HFFc6 (cell line): ENCODE data around the gene NOC4L. TPM values are rescaled to one million over a fixed set of nuclear protein-coding genes. Genes with fewer than 3 reads are reported as not detected.

Experiments
- DNase-seq: peaks from one replicate; pipeline ENCODE4 v3.0.0-alpha.2; 2018
- H3K27ac Mint-ChIP-seq: 2 replicates; pipeline ENCODE4 v1.8.0; 2020; ENCODE audit warnings: mild to moderate bottlenecking, mixed read lengths
- H3K27me3 Mint-ChIP-seq: 2 replicates; pipeline ENCODE4 v1.8.0; 2021; ENCODE audit warnings: mild to moderate bottlenecking, moderate library complexity, mixed read lengths; ENCODE audit not compliant: insufficient read depth
- H3K36me3 Mint-ChIP-seq: 2 replicates; pipeline ENCODE4 v1.8.0; 2021; ENCODE audit warnings: low read depth, mixed read lengths
- H3K4me1 Mint-ChIP-seq: 2 replicates; pipeline ENCODE4 v1.8.0; 2020; ENCODE audit warnings: low read depth, mixed read lengths
- H3K4me3 Mint-ChIP-seq: 2 replicates; pipeline ENCODE4 v1.8.0; 2020; ENCODE audit warnings: mild to moderate bottlenecking, moderate library complexity, mixed read lengths
- H3K9me3 Mint-ChIP-seq: 2 replicates; pipeline ENCODE4 v1.8.0; 2020; ENCODE audit warnings: mild to moderate bottlenecking, mixed read lengths
- total RNA-seq, 6 experiments: library from RNA; stranded (reverse); fragmentation: NEBNext Ultra II Directional; extraction: Animal tissue kit (Norgen Biotek cat#: 25700); gene quantifications; 2 replicates in 1 of 6; 3 replicates in 5 of 6; pipeline ENCODE4 v1.2.3, GENCODE V29; 2021
- TF ChIP-seq, protein P1 (sequence below): fragments of 200-600 bp; sonication (generic); IDR thresholded peaks from 2 replicates; pipeline ENCODE4 v1.5.0; 2021; ENCODE audit warnings: antibody characterized with exemption, mild to moderate bottlenecking

Gene NOC4L
- total RNA-seq, 6 experiments from 2014 or later: 25.8 to 33.5 (median 31.3) TPM

DNA sequence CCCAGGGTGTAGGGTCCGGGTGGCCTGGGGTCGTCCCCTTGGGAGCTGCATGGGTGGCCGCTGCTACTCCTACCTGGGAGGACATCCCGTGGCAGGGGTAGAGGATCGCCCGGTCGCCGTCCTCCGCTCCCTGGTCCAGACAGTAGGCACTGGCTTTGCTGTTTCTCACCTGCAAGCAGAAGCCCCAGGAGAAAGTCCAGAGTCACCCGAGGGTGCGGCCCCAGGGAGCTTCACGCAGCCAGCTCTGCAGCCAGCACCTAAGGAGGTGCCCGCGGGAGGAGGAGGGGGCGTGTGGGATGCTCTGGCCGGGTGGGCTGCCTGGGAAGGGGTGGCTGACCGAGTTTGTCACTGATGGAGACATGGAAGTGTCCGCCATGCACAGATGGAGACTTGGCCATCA lies 54.8 kb downstream of the NOC4L start:
- Mint-ChIP-seq H3K4me1 (peaks cover 3% of the 10 kb centered on the region; the same call in 1 of the 2 replicates), H3K27me3 (peaks cover 28% of the 10 kb centered on the region), H3K4me3 (no peak overlapping the region), H3K9me3 (peaks cover 8% of the 10 kb centered on the region), H3K27ac (no peak overlapping the region), H3K36me3 (peaks cover 2% of the 10 kb centered on the region)
- TF ChIP-seq, protein P1, sequence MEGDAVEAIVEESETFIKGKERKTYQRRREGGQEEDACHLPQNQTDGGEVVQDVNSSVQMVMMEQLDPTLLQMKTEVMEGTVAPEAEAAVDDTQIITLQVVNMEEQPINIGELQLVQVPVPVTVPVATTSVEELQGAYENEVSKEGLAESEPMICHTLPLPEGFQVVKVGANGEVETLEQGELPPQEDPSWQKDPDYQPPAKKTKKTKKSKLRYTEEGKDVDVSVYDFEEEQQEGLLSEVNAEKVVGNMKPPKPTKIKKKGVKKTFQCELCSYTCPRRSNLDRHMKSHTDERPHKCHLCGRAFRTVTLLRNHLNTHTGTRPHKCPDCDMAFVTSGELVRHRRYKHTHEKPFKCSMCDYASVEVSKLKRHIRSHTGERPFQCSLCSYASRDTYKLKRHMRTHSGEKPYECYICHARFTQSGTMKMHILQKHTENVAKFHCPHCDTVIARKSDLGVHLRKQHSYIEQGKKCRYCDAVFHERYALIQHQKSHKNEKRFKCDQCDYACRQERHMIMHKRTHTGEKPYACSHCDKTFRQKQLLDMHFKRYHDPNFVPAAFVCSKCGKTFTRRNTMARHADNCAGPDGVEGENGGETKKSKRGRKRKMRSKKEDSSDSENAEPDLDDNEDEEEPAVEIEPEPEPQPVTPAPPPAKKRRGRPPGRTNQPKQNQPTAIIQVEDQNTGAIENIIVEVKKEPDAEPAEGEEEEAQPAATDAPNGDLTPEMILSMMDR: no peak
- no peak for DNase-seq

GRCh38 chr12:132199526-132200319 lies 55.5 kb downstream of the NOC4L start:
- H3K27me3 Mint-ChIP-seq: peaks cover 34% of the 10 kb centered on the region
- H3K36me3 Mint-ChIP-seq: no peaks in the 10 kb centered on the region
- H3K9me3 Mint-ChIP-seq: peaks cover 2% of the 10 kb centered on the region
- TF ChIP-seq, protein P1: no peak
- H3K27ac Mint-ChIP-seq: no peak overlapping the region
- no peak overlapping the region for H3K4me3 Mint-ChIP-seq
- peaks cover 9% of the 10 kb centered on the region for H3K4me1 Mint-ChIP-seq
- DNase-seq: no peak

DNA sequence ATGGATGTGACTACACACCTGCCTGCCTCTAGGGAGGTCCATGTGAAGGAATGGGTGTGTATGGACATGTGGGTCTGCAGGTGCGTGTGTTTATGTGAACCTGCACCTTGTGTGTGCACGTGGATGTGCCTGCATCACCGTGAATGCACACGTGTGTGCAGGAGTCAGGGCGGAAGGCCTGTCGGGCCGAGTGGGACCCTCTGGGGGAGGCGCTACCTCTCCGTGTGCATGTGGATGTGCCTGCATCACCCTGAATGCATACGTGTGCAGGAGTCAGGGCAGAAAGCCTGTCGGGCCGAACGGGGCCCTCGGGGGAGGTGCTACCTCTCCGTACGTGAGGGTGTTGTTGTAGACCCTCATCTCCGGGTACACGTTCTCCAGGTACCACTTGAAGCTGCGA lies 56.5 kb downstream of the NOC4L start:
- TF ChIP-seq, protein P1: no peak
- no peak for DNase-seq
- H3K4me3 Mint-ChIP-seq: no peak overlapping the region
- H3K27ac Mint-ChIP-seq: no peak overlapping the region
- H3K4me1 Mint-ChIP-seq: peaks cover 11% of the 10 kb centered on the region
- H3K27me3 Mint-ChIP-seq: peaks cover 43% of the 10 kb centered on the region
- H3K36me3 Mint-ChIP-seq: no peaks in the 10 kb centered on the region
- no peaks in the 10 kb centered on the region for H3K9me3 Mint-ChIP-seq

- no peak overlapping the region for H3K27ac Mint-ChIP-seq
- no peak for DNase-seq
- no peaks in the 10 kb centered on the region for H3K9me3 Mint-ChIP-seq
- no peaks in the 10 kb centered on the region for H3K36me3 Mint-ChIP-seq
- TF ChIP-seq, protein P1: no peak
- peaks cover 51% of the 10 kb centered on the region for H3K27me3 Mint-ChIP-seq
- H3K4me3 Mint-ChIP-seq: no peak overlapping the region
- peaks cover 11% of the 10 kb centered on the region for H3K4me1 Mint-ChIP-seq
These were observed 57.3 kb downstream of the NOC4L start for GRCh38 chr12:132201391-132202120.

Other genes starting within 250 kb of the NOC4L start
- gene ULK1, start 249.8 kb upstream of the NOC4L start, total RNA-seq: 10 to 100 TPM; 21.4 to 35.0 (median 25.5) TPM
- gene PUS1, start 215.2 kb upstream of the NOC4L start, total RNA-seq: 10 to 100 TPM; 26.2 to 37.7 (median 29.8) TPM
- 10 to 100 TPM; 27.5 to 35.3 (median 30.4) TPM for gene EP400, start 194.5 kb upstream of the NOC4L start, total RNA-seq
- 10 to 100 TPM; 13.8 to 18.3 (median 16.8) TPM for gene DDX51, start 138 bp upstream of the NOC4L start, total RNA-seq
- not detected for gene GALNT9, start 185.1 kb downstream of the NOC4L start, total RNA-seq